IMR-90 (cell line): ENCODE measurements around the gene NBPF1. TPM values are rescaled to one million over a fixed set of nuclear protein-coding genes. Genes with fewer than 3 reads are reported as not detected.

Source experiments
- ATAC-seq: fragments of 200-7000 bp; cut with Tn5 transposase; 2 replicates; pipeline ENCODE4 v1.9.1; 2020; ENCODE audit warnings: low read depth, mild to moderate bottlenecking, moderate library complexity
- BruUV-seq: library from RNA; stranded (reverse); fragments of 400-500 nt; replicated peaks from 2 replicates; lab custom pipeline; 2021; lab: Mats Ljungman, UMichigan
- CTCF ChIA-PET: fragments of 300-600 bp; formaldehyde crosslinking; extraction: SDS; loops from one replicate; lab custom pipeline; 2021; ENCODE audit warnings: antibody characterized with exemption; lab: Yijun Ruan, JAX
- POLR2A ChIA-PET: fragments of 300-600 bp; sonication (Branson Sonifier 250); formaldehyde crosslinking; loops from one replicate; lab custom pipeline; 2022; ENCODE audit warnings: antibody characterized with exemption; ENCODE audit not compliant: unreplicated experiment; lab: Charles Lee
- DNase-seq: peaks from one replicate; pipeline ENCODE4 v3.0.0; 2013
- H2AFZ ChIP-seq: replicated peaks from 2 replicates; pipeline ENCODE3; 2013; ENCODE audit warnings: low read length, mild to moderate bottlenecking; ENCODE audit not compliant: poor library complexity
- H2AK5ac ChIP-seq: 2 replicates; pipeline ENCODE4 v1.6.1; 2013; ENCODE audit warnings: low read depth, low read length, inconsistent platforms
- H2AK9ac ChIP-seq: replicated peaks from 2 replicates; pipeline ENCODE3; 2013; ENCODE audit warnings: mild to moderate bottlenecking, low read depth, low read length, moderate library complexity; ENCODE audit not compliant: poor library complexity
- H2BK120ac ChIP-seq: 2 replicates; pipeline ENCODE4 v1.6.1; 2013; ENCODE audit warnings: low read depth, low read length, inconsistent platforms
- H2BK15ac ChIP-seq: 3 replicates; pipeline ENCODE4 v1.6.1; 2013; ENCODE audit warnings: low read depth, low read length, inconsistent platforms
- H2BK20ac ChIP-seq: 2 replicates; pipeline ENCODE4 v1.6.1; 2013; ENCODE audit warnings: low read depth, mild to moderate bottlenecking, inconsistent platforms, low read length, moderate library complexity
- H2BK5ac ChIP-seq: 2 replicates; pipeline ENCODE4 v1.6.1; 2013; ENCODE audit warnings: mild to moderate bottlenecking, low read depth, low read length, inconsistent platforms; ENCODE audit not compliant: poor library complexity, severe bottlenecking
- H3K14ac ChIP-seq: replicated peaks from 2 replicates; pipeline ENCODE4 v1.6.1; 2013; ENCODE audit warnings: low read depth, low read length, inconsistent platforms
- H3K18ac ChIP-seq: 2 replicates; pipeline ENCODE4 v1.6.1; 2013; ENCODE audit warnings: low read depth, low read length, control low read depth
- H3K23ac ChIP-seq: 2 replicates; pipeline ENCODE4 v1.6.1; 2013; ENCODE audit warnings: low read depth, low read length, inconsistent platforms
- H3K27ac ChIP-seq: 2 replicates; pipeline ENCODE4 v1.5.1; 2013; ENCODE audit warnings: mild to moderate bottlenecking, control low read depth, low read length; ENCODE audit not compliant: insufficient read depth
- H3K27me3 ChIP-seq: 2 replicates; pipeline ENCODE4 v1.6.1; 2013; ENCODE audit warnings: low read length; ENCODE audit not compliant: control insufficient read depth, insufficient read depth
- H3K36me3 ChIP-seq: 2 replicates; pipeline ENCODE4 v1.6.1; 2013; ENCODE audit warnings: low read length, mixed read lengths; ENCODE audit not compliant: control insufficient read depth, insufficient read depth
- H3K4ac ChIP-seq: 2 replicates; pipeline ENCODE4 v1.6.1; 2013; ENCODE audit warnings: low read depth, low read length, inconsistent platforms
- H3K4me1 ChIP-seq: 2 replicates; pipeline ENCODE4 v1.6.1; 2013; ENCODE audit warnings: low read length, mixed read lengths; ENCODE audit not compliant: control insufficient read depth, insufficient read depth
- H3K4me2 ChIP-seq: 2 replicates; pipeline ENCODE4 v1.6.1; 2013; ENCODE audit warnings: low read depth, mild to moderate bottlenecking, control low read depth, low read length, moderate library complexity
- H3K4me3 ChIP-seq: 2 replicates; pipeline ENCODE4 v1.5.1; 2013; ENCODE audit warnings: low read depth, mild to moderate bottlenecking, control low read depth, low read length, moderate library complexity; ENCODE audit not compliant: insufficient read depth
- H3K56ac ChIP-seq: 2 replicates; pipeline ENCODE4 v1.6.1; 2013; ENCODE audit warnings: low read length, inconsistent platforms; ENCODE audit not compliant: insufficient read depth; ENCODE audit errors: extremely low read depth
- H3K79me1 ChIP-seq, 2 experiments: 2 replicates each; pipeline ENCODE4 v1.6.1; 2013; ENCODE audit warnings: low read length in 2 of 2, inconsistent platforms in 1 of 2, low read depth in 1 of 2
- H3K9ac ChIP-seq: 2 replicates; pipeline ENCODE4 v1.6.1; 2013; ENCODE audit warnings: low read depth, low read length, control low read depth
- H3K9me1 ChIP-seq: 2 replicates; pipeline ENCODE4 v1.6.1; 2013; ENCODE audit warnings: low read length, inconsistent platforms; ENCODE audit not compliant: insufficient read depth
- H3K9me3 ChIP-seq: 2 replicates; pipeline ENCODE4 v1.6.1; 2013; ENCODE audit warnings: low read length; ENCODE audit not compliant: control insufficient read depth, insufficient read depth
- H4K20me1 ChIP-seq: 2 replicates; pipeline ENCODE4 v1.6.1; 2013; ENCODE audit warnings: low read length, inconsistent platforms; ENCODE audit not compliant: insufficient read depth
- H4K5ac ChIP-seq: 2 replicates; pipeline ENCODE4 v1.6.1; 2013; ENCODE audit warnings: mild to moderate bottlenecking, low read depth, low read length, control low read depth
- H4K8ac ChIP-seq, 2 experiments: 2 replicates each; pipeline ENCODE4 v1.6.1; 2013; ENCODE audit warnings: low read depth in 2 of 2, low read length in 2 of 2, control low read depth in 1 of 2, inconsistent platforms in 1 of 2
- H4K91ac ChIP-seq: 2 replicates; pipeline ENCODE4 v1.6.1; 2013; ENCODE audit warnings: low read depth, low read length, inconsistent platforms; ENCODE audit not compliant: insufficient read depth
- CHD1 ChIP-seq: IDR thresholded peaks from 2 replicates; pipeline ENCODE4 v1.6.1; 2012; ENCODE audit warnings: low read depth, low read length, improper control_type of control experiment
- ELK1 ChIP-seq: fragments of 150-350 bp; IDR thresholded peaks from 2 replicates; pipeline ENCODE4 v1.6.1; 2016; ENCODE audit warnings: low read depth, mild to moderate bottlenecking, low read length, moderate library complexity, borderline replicate concordance
- POLR2A ChIP-seq: IDR thresholded peaks from 2 replicates; pipeline ENCODE4 v1.6.1; 2012; ENCODE audit warnings: mild to moderate bottlenecking, low read depth, low read length
- RAD21 ChIP-seq: IDR thresholded peaks from 2 replicates; pipeline ENCODE4 v1.6.1; 2012; ENCODE audit warnings: low read length, improper control_type of control experiment
- RFX5 ChIP-seq: IDR thresholded peaks from 2 replicates; pipeline ENCODE4 v1.8.0; 2012; ENCODE audit warnings: low read depth, mild to moderate bottlenecking, low read length, moderate library complexity
- USF2 ChIP-seq: fragments of 150-350 bp; IDR thresholded peaks from 2 replicates; pipeline ENCODE4 v1.6.1; 2017; ENCODE audit warnings: mild to moderate bottlenecking, antibody characterized with exemption, low read length, low read depth
- WGBS, 2 experiments: methylation state at CpG; one replicate each; pipeline versions ENCODE4 v1.1.5 to v1.1.7; 2013; ENCODE audit warnings: missing lambda C conversion rate in 2 of 2; ENCODE audit not compliant: insufficient read length in 1 of 2; ENCODE audit errors: extremely low coverage in 2 of 2; 5-methylcytosine and 5-hydroxymethylcytosine counted together
- dilution Hi-C: fragments of 300-500 bp; cut with HindIII; formaldehyde crosslinking; loops from one replicate; pipeline ENCODE4 v1.14.3; 2018; ENCODE audit warnings: low sequenced_read_pairs; ENCODE audit not compliant: unreplicated experiment
- in situ Hi-C: fragments of 300-500 bp; cut with MboI; formaldehyde crosslinking; loops from 3 replicates; pipeline ENCODE4 v1.14.3; 2019; ENCODE audit warnings: low sequenced_read_pairs, inconsistent platforms, mixed read lengths
- intact Hi-C: fragments of 100-400 bp; cut with micrococcal nuclease; formaldehyde crosslinking; loops from 2 replicates; pipeline ENCODE4 v1.10.0; 2022
- polyA plus RNA-seq, 3 experiments: library from polyadenylated mRNA; depleted of rRNA; stranded (reverse); fragments of >200 nt; gene quantifications; 2 replicates each; pipeline ENCODE4 v1.2.3, GENCODE V29; 2012; ENCODE audit warnings: low replicate concordance in 1 of 3
- total RNA-seq: library from RNA; depleted of rRNA; stranded (reverse); fragments of >200 nt; gene quantifications from 2 replicates; pipeline ENCODE4 v1.2.3, GENCODE V29; 2012
- TF ChIP-seq, protein P1 (sequence below): conservative IDR thresholded peaks from 2 replicates; pipeline ENCODE4 v1.5.1; 2012; ENCODE audit warnings: mild to moderate bottlenecking, low read depth, low read length, improper control_type of control experiment

The NBPF1 gene
- total and polyA plus RNA-seq, 2 of the 4 experiments (the other 2 are of a cell fraction): 18.8 to 25.3 TPM

- no peak overlapping the region for H3K14ac ChIP-seq
- H2BK120ac ChIP-seq: no peak overlapping the region
- H3K36me3 ChIP-seq: peaks cover 21% of the 10 kb centered on the region
- no peak overlapping the region for H3K18ac ChIP-seq
- no peak overlapping the region for H4K8ac ChIP-seq
- WGBS, 2 experiments: 97% methylated on average over 7 of the region's 9 CpGs; no CpG with 5 or more reads in 1 of the 2 experiments
- intact Hi-C loops (no loop called here), in situ Hi-C loops (loop anchor here (25.0 kb wide), 1 partner anchor 428 kb away; no protein-coding TSS in a partner anchor), dilution Hi-C loops (no loop called here)
- H4K91ac ChIP-seq: no peak overlapping the region
- H4K20me1 ChIP-seq: peaks cover 3% of the 10 kb centered on the region; the same call in 1 of the 2 replicates
- H3K4ac ChIP-seq: no peak overlapping the region
- TF ChIP-seq RFX5 (no peak), USF2 (no peak), RAD21 (no peak), ELK1 (no peak), CHD1 (no peak), POLR2A (no peak)
- TF ChIP-seq, protein P1, sequence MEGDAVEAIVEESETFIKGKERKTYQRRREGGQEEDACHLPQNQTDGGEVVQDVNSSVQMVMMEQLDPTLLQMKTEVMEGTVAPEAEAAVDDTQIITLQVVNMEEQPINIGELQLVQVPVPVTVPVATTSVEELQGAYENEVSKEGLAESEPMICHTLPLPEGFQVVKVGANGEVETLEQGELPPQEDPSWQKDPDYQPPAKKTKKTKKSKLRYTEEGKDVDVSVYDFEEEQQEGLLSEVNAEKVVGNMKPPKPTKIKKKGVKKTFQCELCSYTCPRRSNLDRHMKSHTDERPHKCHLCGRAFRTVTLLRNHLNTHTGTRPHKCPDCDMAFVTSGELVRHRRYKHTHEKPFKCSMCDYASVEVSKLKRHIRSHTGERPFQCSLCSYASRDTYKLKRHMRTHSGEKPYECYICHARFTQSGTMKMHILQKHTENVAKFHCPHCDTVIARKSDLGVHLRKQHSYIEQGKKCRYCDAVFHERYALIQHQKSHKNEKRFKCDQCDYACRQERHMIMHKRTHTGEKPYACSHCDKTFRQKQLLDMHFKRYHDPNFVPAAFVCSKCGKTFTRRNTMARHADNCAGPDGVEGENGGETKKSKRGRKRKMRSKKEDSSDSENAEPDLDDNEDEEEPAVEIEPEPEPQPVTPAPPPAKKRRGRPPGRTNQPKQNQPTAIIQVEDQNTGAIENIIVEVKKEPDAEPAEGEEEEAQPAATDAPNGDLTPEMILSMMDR: no peak
- no peak overlapping the region for H3K9ac ChIP-seq
- H3K4me3 ChIP-seq: no peak overlapping the region
- peaks cover 16% of the 10 kb centered on the region for H3K4me1 ChIP-seq
- ChIA-PET POLR2A (no interaction called here), CTCF (interaction anchor here (0.6 to 2.6 kb wide), 4 partner anchors 9 to 99 kb away, joined by 3 to 11 read pairs (median 6); no protein-coding TSS in a partner anchor)
- no peak overlapping the region for H2BK15ac ChIP-seq
- no peak for ATAC-seq
- no peak overlapping the region for H3K4me2 ChIP-seq
- H3K27ac ChIP-seq: no peak overlapping the region
- no TSS peak for BruUV-seq
- H3K9me1 ChIP-seq: peaks cover 28% of the 10 kb centered on the region
- H2BK20ac ChIP-seq: no peak overlapping the region
- H2AK9ac ChIP-seq: no peak overlapping the region
- no peak overlapping the region for H2BK5ac ChIP-seq
- H4K5ac ChIP-seq: no peak overlapping the region
- no peak overlapping the region for H3K23ac ChIP-seq
- DNase-seq: no peak
- no peaks in the 10 kb centered on the region for H3K27me3 ChIP-seq
- H3K79me1 ChIP-seq: peaks cover 40 to 67% of the 10 kb centered on the region in 2 experiments
- H2AFZ ChIP-seq: no peak overlapping the region
- no peaks in the 10 kb centered on the region for H3K9me3 ChIP-seq
- H3K56ac ChIP-seq: no peak overlapping the region
- no peak overlapping the region for H2AK5ac ChIP-seq
Measured at GRCh38 chr1:16608838-16609560, 4.4 kb downstream of the NBPF1 start.
